Right lobe of liver (tissue), 6 donors: ENCODE results near the gene HIPK1. TPM values are rescaled to one million over a fixed set of nuclear protein-coding genes. Genes with fewer than 3 reads are reported as not detected.
"Not testable (repeated sequence)": the region's sequence is repeated elsewhere in the genome, so short reads cannot be mapped to it uniquely, and the experiment has no call there.

Experiments
- ATAC-seq, 4 donors: fragments of 200-7000 bp; cut with Tn5 transposase; one replicate each; pipeline ENCODE4 v1.9.1; 2020; ENCODE audit warnings: mild to moderate bottlenecking in 4 of 4, moderate library complexity in 4 of 4
- DNase-seq, 3 donors: peaks; one replicate each; pipeline ENCODE4 v3.0.0-alpha.2; 2020
- H3K27ac ChIP-seq, 3 donors: fragments of 200-600 bp; one replicate each; pipeline ENCODE4 v1.8.0; 2022
- H3K27me3 ChIP-seq, 2 donors: fragments of 200-600 bp; one replicate each; pipeline ENCODE4 v1.8.0; 2022
- H3K36me3 ChIP-seq, 4 donors: fragments of 200-600 bp; sonication (generic) in 1 of 4; one replicate each; pipeline versions ENCODE4 v1.5.1 to v1.8.0; 2017 to 2022; ENCODE audit warnings: control low read depth in 1 of 4
- H3K4me1 ChIP-seq, 4 donors: fragments of 200-600 bp; sonication (generic) in 1 of 4; one replicate each; pipeline versions ENCODE4 v1.5.1 to v1.8.0; 2017 to 2022; ENCODE audit warnings: control low read depth in 1 of 4
- H3K4me3 ChIP-seq, 3 donors: fragments of 200-600 bp; one replicate each; pipeline ENCODE4 v1.8.0; 2022
- H3K9me3 ChIP-seq, 4 donors: fragments of 200-600 bp; sonication (generic) in 1 of 4; one replicate each; pipeline versions ENCODE4 v1.5.1 to v1.8.0; 2017 to 2022; ENCODE audit warnings: control low read depth in 1 of 4
- POLR2A ChIP-seq: fragments of 450-650 bp; IDR thresholded peaks from one replicate; pipeline ENCODE4 v1.6.1; 2017; ENCODE audit warnings: antibody characterized with exemption, mild to moderate bottlenecking
- WGBS: methylation state at CpG from one replicate; pipeline ENCODE4 v1.1.6; 2018; ENCODE audit warnings: low coverage, low lambda C conversion rate; ENCODE audit not compliant: insufficient coverage; ENCODE audit errors: missing lambda C conversion rate; 5-methylcytosine and 5-hydroxymethylcytosine counted together
- intact Hi-C, 2 donors: fragments of 100-400 bp; cut with DNase I; formaldehyde crosslinking; loops; one replicate each; pipeline versions ENCODE4 v1.11.2 to v1.14.1; 2022
- total RNA-seq, 6 experiments: library from RNA; depleted of rRNA in 2 of 6; stranded (reverse); fragments of >200 nt in 2 of 6; fragmentation: NEBNext Ultra II Directional in 3 of 6; extraction: Animal tissue kit (Norgen Biotek cat#: 25700) in 3 of 6; gene quantifications; one replicate each; pipeline versions ENCODE4 v1.1.0 to v1.2.4, GENCODE V29; 2016 to 2023
- TF ChIP-seq, protein P1 (sequence below), 4 donors: fragments of 200-600 bp in 3 of 4; fragments of 450-650 bp in 1 of 4; IDR thresholded peaks; one replicate each; pipeline versions ENCODE4 v1.5.1 to v1.8.0; 2016 to 2022; ENCODE audit warnings: antibody characterized with exemption in 4 of 4, mild to moderate bottlenecking in 2 of 4
- donor health status: DM: no; HTN: yes; CAD: no.
- donor health status: DM: no; HTN: no; CAD: no.
- donor health status: DM: no; HTN: no; CAD: no.
- donor health status: DM: no; HTN: yes; CAD: no.
- donor health status: DM: no; HTN: yes; CAD: no.

HIPK1 gene
- total RNA-seq, 6 experiments from 2014 or later, result 19.0 to 29.6 (median 23.5) TPM

- DNase-seq (no peak), ATAC-seq (no peak)
- Histone ChIP-seq H3K4me1 (no peaks in the 10 kb centered on the region), H3K36me3 (no peaks in the 10 kb centered on the region), H3K27ac (no peak overlapping the region), H3K4me3 (no peak overlapping the region), H3K9me3 (no peaks in the 10 kb centered on the region), H3K27me3 (no peaks in the 10 kb centered on the region)
- no peak for TF ChIP-seq POLR2A
- TF ChIP-seq, protein P1, sequence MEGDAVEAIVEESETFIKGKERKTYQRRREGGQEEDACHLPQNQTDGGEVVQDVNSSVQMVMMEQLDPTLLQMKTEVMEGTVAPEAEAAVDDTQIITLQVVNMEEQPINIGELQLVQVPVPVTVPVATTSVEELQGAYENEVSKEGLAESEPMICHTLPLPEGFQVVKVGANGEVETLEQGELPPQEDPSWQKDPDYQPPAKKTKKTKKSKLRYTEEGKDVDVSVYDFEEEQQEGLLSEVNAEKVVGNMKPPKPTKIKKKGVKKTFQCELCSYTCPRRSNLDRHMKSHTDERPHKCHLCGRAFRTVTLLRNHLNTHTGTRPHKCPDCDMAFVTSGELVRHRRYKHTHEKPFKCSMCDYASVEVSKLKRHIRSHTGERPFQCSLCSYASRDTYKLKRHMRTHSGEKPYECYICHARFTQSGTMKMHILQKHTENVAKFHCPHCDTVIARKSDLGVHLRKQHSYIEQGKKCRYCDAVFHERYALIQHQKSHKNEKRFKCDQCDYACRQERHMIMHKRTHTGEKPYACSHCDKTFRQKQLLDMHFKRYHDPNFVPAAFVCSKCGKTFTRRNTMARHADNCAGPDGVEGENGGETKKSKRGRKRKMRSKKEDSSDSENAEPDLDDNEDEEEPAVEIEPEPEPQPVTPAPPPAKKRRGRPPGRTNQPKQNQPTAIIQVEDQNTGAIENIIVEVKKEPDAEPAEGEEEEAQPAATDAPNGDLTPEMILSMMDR (IDR thresholded peaks at IDR 0.05), result no peak
- intact Hi-C loops, result no loop called here
Measured at GRCh38 chr1:114008993-114009392, 79.9 kb downstream of the HIPK1 start.

DNA sequence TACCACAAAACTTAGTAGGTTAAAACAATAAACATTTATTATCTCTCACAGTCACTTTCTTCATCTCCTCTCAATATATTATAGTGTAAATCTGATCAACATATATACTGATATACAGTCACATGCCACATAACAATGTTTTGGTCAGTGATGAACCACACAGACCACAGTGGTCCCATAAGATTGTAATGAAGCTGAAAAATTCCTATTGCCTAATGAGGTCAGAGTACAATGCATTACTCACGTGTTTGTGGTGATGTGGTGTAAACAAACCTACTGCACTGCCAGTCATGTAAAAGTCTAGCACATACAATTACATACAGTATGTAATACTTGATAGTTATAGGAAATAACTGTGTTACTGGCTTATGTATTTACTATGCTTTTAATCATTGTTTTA lies 80.3 kb downstream of the HIPK1 start:
- no peak overlapping the region for H3K4me3 ChIP-seq
- no peaks in the 10 kb centered on the region for H3K4me1 ChIP-seq
- TF ChIP-seq POLR2A, result no peak
- TF ChIP-seq, protein P1 (IDR thresholded peaks at IDR 0.05), result no peak
- no peaks in the 10 kb centered on the region for H3K9me3 ChIP-seq
- H3K36me3 ChIP-seq, result no peaks in the 10 kb centered on the region
- H3K27ac ChIP-seq, result no peak overlapping the region
- H3K27me3 ChIP-seq, result no peaks in the 10 kb centered on the region
- intact Hi-C loops, result no loop called here
- DNase-seq (no peak), ATAC-seq (no peak)
- 17% methylated on average over 1 of the region's 1 CpG for whole genome bisulfite sequencing

DNA sequence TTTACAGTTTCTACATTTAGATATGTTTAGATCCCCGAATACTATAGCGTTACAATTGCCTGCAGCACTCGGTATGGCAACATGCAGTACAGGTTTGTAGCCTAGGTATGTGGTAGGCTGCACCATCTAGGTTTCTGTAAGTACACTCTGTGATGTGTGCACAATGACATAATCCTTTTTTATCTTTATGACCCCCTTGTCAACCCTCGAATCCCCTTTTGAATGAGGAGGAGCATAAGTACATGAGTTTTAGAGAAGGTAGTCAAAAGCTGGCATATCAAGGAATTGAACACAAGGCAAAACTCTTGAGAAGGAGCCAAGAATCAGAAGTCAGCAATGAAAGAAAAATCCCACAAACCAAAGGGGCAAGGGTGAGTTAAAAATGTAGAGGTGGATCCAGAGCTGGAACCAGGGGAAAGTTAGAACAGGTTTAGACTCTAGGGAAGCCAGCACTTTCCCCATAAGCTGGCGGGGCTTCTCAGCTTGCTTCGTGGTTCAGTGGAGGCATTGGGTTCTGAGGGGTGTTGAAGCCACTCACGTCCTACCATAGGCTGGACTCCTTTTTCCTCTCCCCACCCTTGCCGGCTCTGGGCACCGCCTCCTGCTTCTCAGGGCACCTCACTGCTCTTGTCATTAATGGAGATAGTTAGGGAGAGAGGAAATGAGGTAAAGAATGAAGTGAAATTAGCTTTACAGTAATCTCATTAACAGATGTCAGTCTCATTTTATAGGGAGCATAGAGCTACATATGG lies 81.5 kb downstream of the HIPK1 start:
- Histone ChIP-seq H3K27ac (no peak overlapping the region), H3K9me3 (no peaks in the 10 kb centered on the region), H3K4me1 (no peaks in the 10 kb centered on the region), H3K27me3 (no peaks in the 10 kb centered on the region), H3K36me3 (no peaks in the 10 kb centered on the region), H3K4me3 (no peak overlapping the region)
- no peak for ATAC-seq
- intact Hi-C loops, result no loop called here
- no peak for TF ChIP-seq POLR2A
- TF ChIP-seq, protein P1 (IDR thresholded peaks at IDR 0.05), result no peak
- 62% methylated on average over 9 of the region's 9 CpGs for WGBS
- no peak for DNase-seq

- H3K4me1 ChIP-seq, result no peaks in the 10 kb centered on the region
- H3K9me3 ChIP-seq, result no peaks in the 10 kb centered on the region
- no peak for DNase-seq
- no peak for ATAC-seq
- no peak overlapping the region for H3K4me3 ChIP-seq
- no peak for TF ChIP-seq POLR2A
- TF ChIP-seq, protein P1 (IDR thresholded peaks at IDR 0.05), result no peak
- no peak overlapping the region for H3K27ac ChIP-seq
- intact Hi-C loops, result no loop called here
- no peaks in the 10 kb centered on the region for H3K36me3 ChIP-seq
- H3K27me3 ChIP-seq, result no peaks in the 10 kb centered on the region
Measured at GRCh38 chr1:114011796-114012195, 82.7 kb downstream of the HIPK1 start.

- DNase-seq (no peak), ATAC-seq (no peak)
- intact Hi-C loops, result no loop called here
- TF ChIP-seq, protein P1 (IDR thresholded peaks at IDR 0.05), result no peak
- TF ChIP-seq POLR2A, result no peak
- no peaks in the 10 kb centered on the region for H3K36me3 ChIP-seq
- 54% methylated on average over 2 of the region's 2 CpGs for WGBS
- H3K4me1 ChIP-seq, result no peaks in the 10 kb centered on the region
- no peak overlapping the region for H3K4me3 ChIP-seq
- no peaks in the 10 kb centered on the region for H3K9me3 ChIP-seq
- no peaks in the 10 kb centered on the region for H3K27me3 ChIP-seq
- no peak overlapping the region for H3K27ac ChIP-seq
Measured at GRCh38 chr1:114015075-114015474, 86.0 kb downstream of the HIPK1 start.

DNA sequence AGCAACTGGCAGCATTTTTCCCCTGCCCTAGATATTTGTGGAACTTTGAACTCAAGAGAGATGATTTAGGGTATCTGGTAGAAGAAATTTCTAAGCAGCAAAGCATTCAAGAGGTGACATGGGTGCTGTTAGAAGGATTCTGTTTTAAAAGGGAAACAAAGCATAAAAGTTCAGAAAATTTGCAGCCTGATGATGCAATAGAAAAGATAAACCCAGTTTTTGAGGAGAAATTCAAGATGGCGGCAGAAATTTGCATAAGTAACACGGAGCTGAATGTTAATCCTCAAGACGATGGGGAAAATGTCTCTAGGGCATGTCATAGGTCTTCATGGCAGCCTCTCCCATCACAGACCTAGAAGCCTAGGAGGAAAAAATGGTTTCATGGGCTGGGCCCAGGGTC lies 90.6 kb downstream of the HIPK1 start:
- H3K9me3 ChIP-seq, DNase-seq, ATAC-seq, H3K27me3 ChIP-seq, H3K4me3 ChIP-seq, H3K27ac ChIP-seq, H3K4me1 ChIP-seq, H3K36me3 ChIP-seq, intact Hi-C loops: not testable (repeated sequence)
- 42% methylated on average over 3 of the region's 3 CpGs for WGBS
